Ascending aorta (tissue), 2 donors: ENCODE data around the gene NTN5. TPM values are rescaled to one million over a fixed set of nuclear protein-coding genes. Genes with fewer than 3 reads are reported as not detected.
A peak's percentile ranks its signal among the peaks of the same experiment; 100 is the strongest.

Experiments
- DNase-seq, 2 donors: peaks; one replicate each; pipeline ENCODE4 v3.0.0-alpha.2; 2019; ENCODE audit warnings: low spot score in 2 of 2
- H3K27ac ChIP-seq, 2 donors: fragments of 200-600 bp; sonication (generic); one replicate each; pipeline ENCODE4 v1.5.1; 2016 to 2017; ENCODE audit warnings: mild to moderate bottlenecking in 1 of 2
- H3K27me3 ChIP-seq: fragments of 200-600 bp; sonication (generic); one replicate; pipeline ENCODE4 v1.5.1; 2017
- H3K36me3 ChIP-seq, 2 donors: fragments of 200-600 bp; sonication (generic); one replicate each; pipeline ENCODE4 v1.5.1; 2016
- H3K4me1 ChIP-seq, 2 donors: fragments of 200-600 bp; sonication (generic); one replicate each; pipeline ENCODE4 v1.5.1; 2016 to 2017; ENCODE audit warnings: mild to moderate bottlenecking in 1 of 2
- H3K4me3 ChIP-seq, 2 donors: fragments of 200-600 bp; sonication (generic); one replicate each; pipeline ENCODE4 v1.5.1; 2016 to 2017; ENCODE audit warnings: mild to moderate bottlenecking in 1 of 2
- H3K9me3 ChIP-seq, 2 donors: fragments of 200-600 bp; sonication (generic); one replicate each; pipeline ENCODE4 v1.5.1; 2016
- CTCF ChIP-seq, 3 experiments: fragments of 200-600 bp in 2 of 3; fragments of 450-650 bp in 1 of 3; sonication (generic) in 2 of 3; IDR thresholded peaks; one replicate each; pipeline ENCODE4 v1.5.1; 2016 to 2019; ENCODE audit warnings: antibody characterized with exemption in 3 of 3, mild to moderate bottlenecking in 1 of 3, moderate library complexity in 1 of 3
- intact Hi-C: fragments of 100-400 bp; cut with DNase I; formaldehyde crosslinking; loops from one replicate; pipeline ENCODE4 v1.15.1; 2023
- total RNA-seq: library from RNA; depleted of rRNA; stranded (reverse); fragments of >200 nt; gene quantifications from one replicate; pipeline ENCODE4 v1.1.0, GENCODE V29; 2016

The NTN5 gene
- total RNA-seq, 1 donor from 2014 or later: not detected

GRCh38 chr19:48713864-48714755, 41.3 kb upstream of the NTN5 start:
- no peaks in the 10 kb centered on the region for H3K27me3 ChIP-seq
- H3K4me1 ChIP-seq: peaks cover 12 to 18% of the 10 kb centered on the region in 2 donors
- TF ChIP-seq CTCF (IDR thresholded peaks at IDR 0.05): no peak
- H3K36me3 ChIP-seq: no peaks in the 10 kb centered on the region
- intact Hi-C loops: loop anchor here (1.0 to 10.0 kb wide), 5 partner anchors 24 to 349 kb away; partner anchors contain the start of genes CA11, HSD17B14, SYNGR4 and TMEM143
- H3K27ac ChIP-seq: peak overlapping the region; percentile 69 to 79
- no peaks in the 10 kb centered on the region for H3K9me3 ChIP-seq
- peak overlapping the region; percentile 64 to 75 for H3K4me3 ChIP-seq
- DNase-seq: peak; percentile 97 to 99

GRCh38 chr19:48713041-48713863, 40.4 kb upstream of the NTN5 start:
- Histone ChIP-seq H3K27me3 (no peaks in the 10 kb centered on the region), H3K27ac (peak overlapping the region in 1 of 2 donors; percentile 46), H3K36me3 (no peaks in the 10 kb centered on the region), H3K4me3 (peak overlapping the region; percentile 64 to 75), H3K4me1 (peaks cover 12 to 18% of the 10 kb centered on the region in 2 donors), H3K9me3 (no peaks in the 10 kb centered on the region)
- intact Hi-C loops: loop anchor here (5.0 to 10.0 kb wide), 2 partner anchors 124 to 348 kb away; partner anchors contain the start of genes HSD17B14, SYNGR4 and TMEM143
- DNase-seq: no peak
- TF ChIP-seq CTCF (IDR thresholded peaks at IDR 0.05): no peak

GRCh38 chr19:48711106-48711662, 38.4 kb upstream of the NTN5 start:
- no peak for TF ChIP-seq CTCF (IDR thresholded peaks at IDR 0.05)
- no peaks in the 10 kb centered on the region for H3K27me3 ChIP-seq
- intact Hi-C loops: loop anchor here (5.0 to 10.0 kb wide), 2 partner anchors 126 to 346 kb away; partner anchors contain the start of genes HSD17B14, SYNGR4 and TMEM143

GRCh38 chr19:48708471-48708870, 35.7 kb upstream of the NTN5 start:
- intact Hi-C loops: no loop called here
- Histone ChIP-seq H3K36me3 (peaks cover 0 to 2% of the 10 kb centered on the region in 2 donors), H3K9me3 (no peaks in the 10 kb centered on the region), H3K4me1 (peaks cover 2 to 3% of the 10 kb centered on the region in 2 donors), H3K27me3 (no peaks in the 10 kb centered on the region), H3K27ac (no peak overlapping the region), H3K4me3 (no peak overlapping the region)
- DNase-seq: no peak
- TF ChIP-seq CTCF (IDR thresholded peaks at IDR 0.05): no peak

More at GRCh38 chr19:48711106-48711662, 38.4 kb upstream of the NTN5 start:
- no peaks in the 10 kb centered on the region for H3K36me3 ChIP-seq
- no peak for DNase-seq
- H3K27ac ChIP-seq: no peak overlapping the region
- H3K4me3 ChIP-seq: no peak overlapping the region
- H3K4me1 ChIP-seq: peaks cover 12 to 14% of the 10 kb centered on the region in 2 donors
- no peaks in the 10 kb centered on the region for H3K9me3 ChIP-seq

GRCh38 chr19:48705431-48705830, 32.6 kb upstream of the NTN5 start:
- no peaks in the 10 kb centered on the region for H3K27me3 ChIP-seq
- DNase-seq: no peak
- no peak overlapping the region for H3K4me3 ChIP-seq
- H3K36me3 ChIP-seq: peaks cover 4 to 8% of the 10 kb centered on the region in 2 donors
- intact Hi-C loops: no loop called here
- no peaks in the 10 kb centered on the region for H3K9me3 ChIP-seq
- H3K4me1 ChIP-seq: no peaks in the 10 kb centered on the region
- TF ChIP-seq CTCF (IDR thresholded peaks at IDR 0.05): no peak
- H3K27ac ChIP-seq: no peak overlapping the region
